Coronary artery (tissue), 2 donors: ENCODE measurements around the gene KRT81.

ENCODE experiments used
- DNase-seq: peaks from one replicate; pipeline ENCODE4 v3.0.0-alpha.2; 2017; ENCODE audit warnings: low spot score
- H3K27ac ChIP-seq, 2 donors: fragments of 200-600 bp; sonication (generic); one replicate each; pipeline ENCODE4 v1.5.1; 2016 to 2019
- H3K4me3 ChIP-seq: fragments of 200-600 bp; sonication (generic); 2 replicates; pipeline ENCODE4 v1.5.1; 2016; ENCODE audit warnings: mild to moderate bottlenecking, moderate library complexity
- CTCF ChIP-seq: fragments of 200-600 bp; sonication (generic); IDR thresholded peaks from one replicate; pipeline ENCODE4 v1.5.1; 2019; ENCODE audit warnings: antibody characterized with exemption

Gene KRT81

DNA sequence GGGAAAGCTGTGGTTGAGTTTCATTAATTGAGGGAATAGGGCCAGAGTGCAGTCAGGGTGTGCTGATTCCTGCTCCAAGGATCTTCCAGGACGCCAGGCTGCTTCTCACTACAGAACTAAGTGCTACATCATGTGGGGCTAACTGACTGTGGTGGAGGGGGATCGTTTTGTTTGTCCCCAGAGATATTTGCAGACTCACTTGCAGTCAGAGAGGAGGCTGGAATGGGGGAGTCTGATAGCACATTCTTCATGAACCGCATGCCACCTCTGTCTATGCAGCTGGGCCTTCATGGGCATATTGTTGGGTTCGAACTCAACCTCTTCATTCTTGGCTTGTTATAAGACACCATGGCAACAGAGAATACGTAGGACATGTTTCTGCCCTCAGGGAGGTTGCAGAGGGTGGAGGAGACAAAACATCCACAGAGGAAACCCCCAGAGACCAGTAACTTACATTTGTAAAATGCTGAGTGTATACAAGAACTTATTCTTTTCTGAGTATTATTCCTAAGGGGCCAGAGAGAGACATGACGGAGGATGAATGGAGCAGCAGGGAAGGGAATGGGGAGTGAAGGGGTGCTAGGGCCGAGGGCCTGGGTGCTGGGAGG is 45.3 kb downstream of the KRT81 start:
- no peak for TF ChIP-seq CTCF
- H3K4me3 ChIP-seq: no peak overlapping the region
- H3K27ac ChIP-seq: peak overlapping the region; percentile 78 to 84
- DNase-seq: no peak

DNA sequence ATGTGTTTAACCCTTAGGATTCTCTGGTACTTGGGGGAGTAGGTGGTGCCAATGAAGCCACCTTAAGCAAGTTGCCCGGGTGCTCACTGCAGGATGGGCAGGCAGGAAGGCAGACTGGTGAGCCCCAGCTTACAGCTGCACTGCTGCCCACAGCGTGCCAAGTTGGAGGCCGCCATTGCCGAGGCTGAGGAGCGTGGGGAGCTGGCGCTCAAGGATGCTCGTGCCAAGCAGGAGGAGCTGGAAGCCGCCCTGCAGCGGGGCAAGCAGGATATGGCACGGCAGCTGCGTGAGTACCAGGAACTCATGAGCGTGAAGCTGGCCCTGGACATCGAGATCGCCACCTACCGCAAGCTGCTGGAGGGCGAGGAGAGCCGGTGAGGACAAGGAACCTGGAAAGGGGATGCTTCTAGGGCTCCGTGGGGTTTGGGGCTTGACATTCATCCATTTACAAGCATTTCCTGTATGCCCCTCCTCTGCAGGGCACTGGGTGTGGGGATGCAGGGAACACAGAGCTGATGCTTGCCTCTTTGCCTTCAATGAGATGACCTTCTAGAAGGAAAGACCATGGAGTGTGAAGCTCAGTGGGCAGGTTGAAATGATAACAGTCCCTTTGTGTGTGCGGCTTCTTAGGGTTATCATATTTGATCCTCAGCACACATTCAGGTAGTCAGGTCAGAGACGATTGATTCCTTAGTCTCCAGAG is 45.9 kb downstream of the KRT81 start:
- DNase-seq: no peak
- H3K4me3 ChIP-seq: no peak overlapping the region
- TF ChIP-seq CTCF: no peak
- H3K27ac ChIP-seq: peak overlapping the region; percentile 78 to 84

DNA sequence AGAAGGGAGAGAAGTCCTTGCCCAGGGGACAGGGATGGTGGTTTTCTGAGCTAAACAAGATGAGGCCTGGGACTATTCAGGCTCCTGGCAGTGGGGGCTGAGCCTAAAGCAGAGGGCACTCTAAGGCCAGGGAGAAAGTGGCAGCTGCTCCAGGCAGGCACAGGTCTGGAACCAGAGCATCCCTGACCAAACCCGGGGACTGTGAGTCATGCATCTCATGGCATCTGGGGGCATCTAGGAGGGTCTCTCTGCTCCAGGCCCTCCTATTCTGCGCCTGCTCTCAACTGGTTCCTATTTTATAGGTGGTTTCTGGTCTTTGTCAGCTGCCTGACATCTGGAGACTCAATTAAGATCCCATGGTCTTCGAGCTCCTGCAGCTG is 46.7 kb downstream of the KRT81 start:
- Histone ChIP-seq H3K27ac (peak overlapping the region; percentile 74 to 84), H3K4me3 (peak overlapping the region; percentile 41)
- no peak for TF ChIP-seq CTCF
- DNase-seq: no peak

DNA sequence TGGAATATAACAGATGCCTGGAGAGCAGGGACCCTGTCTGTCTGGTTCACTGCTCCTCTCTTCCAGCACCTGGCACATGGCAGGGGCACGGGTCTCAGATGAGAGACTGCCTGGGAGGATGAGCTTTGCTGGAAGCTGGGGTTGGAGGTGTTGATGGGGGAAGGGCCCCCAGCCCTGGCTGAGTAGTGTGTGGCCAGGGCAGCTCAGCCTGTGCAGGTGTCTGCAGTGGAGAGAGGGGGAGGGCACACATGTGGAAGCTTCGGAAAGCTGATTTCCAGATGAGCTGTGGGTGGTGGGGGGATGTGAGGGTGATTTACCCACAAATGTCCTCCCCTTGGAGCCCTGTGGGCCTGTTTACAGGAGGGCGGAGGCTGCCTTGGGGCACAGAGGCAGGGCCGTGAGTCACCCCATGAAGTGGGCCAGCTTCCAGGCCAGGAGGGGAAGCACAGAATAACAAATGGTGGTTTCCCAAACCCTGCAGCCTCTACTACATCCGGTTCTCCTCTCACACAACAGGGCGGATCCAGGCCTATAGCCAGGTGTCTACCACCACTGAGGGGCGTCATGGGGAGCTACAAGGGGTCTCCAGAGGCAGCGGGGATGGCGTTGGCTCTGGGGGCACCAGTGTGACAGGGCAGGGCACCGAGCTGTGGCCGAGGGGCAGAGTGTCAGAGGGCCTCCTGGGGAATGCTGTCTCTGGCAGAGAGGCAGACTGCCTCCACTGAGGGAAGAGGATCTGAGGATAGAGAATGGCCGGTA is 47.3 kb downstream of the KRT81 start:
- TF ChIP-seq CTCF: no peak
- Histone ChIP-seq H3K27ac (peak overlapping the region; percentile 74 to 84), H3K4me3 (peak overlapping the region; percentile 41)
- peak; percentile 91 for DNase-seq

- DNase-seq: no peak
- TF ChIP-seq CTCF: no peak
- Histone ChIP-seq H3K4me3 (no peak overlapping the region), H3K27ac (peak overlapping the region; percentile 74 to 84)
Measured at GRCh38 chr12:52243259-52243855, 48.0 kb downstream of the KRT81 start.

GRCh38 chr12:52242442-52243258 is 48.7 kb downstream of the KRT81 start:
- H3K27ac ChIP-seq: peak overlapping the region in 1 of 2 donors; percentile 84
- no peak overlapping the region for H3K4me3 ChIP-seq
- no peak for DNase-seq
- no peak for TF ChIP-seq CTCF
